Hematopoietic multipotent progenitor cell (in vitro differentiated cells): ENCODE data around the gene DNAJC5. TPM values are rescaled to one million over a fixed set of nuclear protein-coding genes. Genes with fewer than 3 reads are reported as not detected.
A peak's percentile ranks its signal among the peaks of the same experiment; 100 is the strongest.
"Not testable (repeated sequence)": the region's sequence is repeated elsewhere in the genome, so short reads cannot be mapped to it uniquely, and the experiment has no call there.

Source experiments
- DNase-seq, 3 donors: peaks; one replicate each; pipeline ENCODE4 v3.0.0-alpha.2; 2011 to 2015; ENCODE audit warnings: low read depth in 2 of 3, low spot score in 2 of 3
- total RNA-seq: library from RNA; depleted of rRNA; stranded (reverse); fragments of >200 nt; gene quantifications from one replicate; pipeline ENCODE4 v1.2.3, GENCODE V29; 2012

The DNAJC5 gene
- total RNA-seq, 1 donor = 38.5 TPM

DNA sequence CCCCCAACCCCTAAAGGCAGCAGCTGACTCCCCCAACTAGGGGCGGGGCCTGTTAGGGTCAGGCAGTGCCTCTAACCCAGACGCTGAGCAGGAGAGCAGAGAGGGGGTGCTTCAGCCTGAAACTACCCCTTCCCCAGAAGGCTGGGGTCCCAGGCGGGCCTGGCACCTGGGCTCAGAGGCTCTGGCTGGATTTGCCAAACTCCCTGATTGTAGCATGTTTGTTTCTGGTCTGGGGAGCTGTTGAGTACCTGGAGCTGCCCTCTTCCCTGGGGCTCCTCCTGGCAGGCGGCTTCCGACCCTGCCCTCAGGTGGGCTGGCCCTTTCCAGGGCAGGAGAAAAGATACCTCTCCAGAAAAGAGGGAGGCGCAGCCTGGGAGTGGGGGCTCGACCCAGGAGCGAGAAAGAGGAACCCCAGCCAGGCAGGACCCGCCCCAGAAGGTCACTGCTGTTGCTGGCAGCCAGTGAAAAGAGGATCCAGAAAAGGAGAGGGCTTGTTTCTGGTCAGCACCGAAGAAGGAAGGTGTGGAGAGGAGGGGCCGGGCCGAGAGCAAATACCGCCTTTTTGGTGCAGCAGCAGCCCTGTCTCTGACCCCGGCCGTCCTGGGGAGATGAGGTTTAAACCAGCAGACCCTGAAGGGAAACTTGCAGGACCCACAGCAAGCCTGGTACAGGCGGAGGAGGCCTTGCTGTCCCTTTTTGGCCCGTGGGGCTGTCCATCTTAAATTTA, 34.4 kb upstream of the DNAJC5 start:
- DNase-seq = no peak

- no peak for DNase-seq
Measured at GRCh38 chr20:63861365-63861934, 33.5 kb upstream of the DNAJC5 start, which contains the start of gene ABHD16B. ABHD16B (plus strand) TSS chr20:63861498; CDS start chr20:63861541, 43 bp downstream.

GRCh38 chr20:63861981-63862901, 32.7 kb upstream of the DNAJC5 start:
- no peak for DNase-seq

DNA sequence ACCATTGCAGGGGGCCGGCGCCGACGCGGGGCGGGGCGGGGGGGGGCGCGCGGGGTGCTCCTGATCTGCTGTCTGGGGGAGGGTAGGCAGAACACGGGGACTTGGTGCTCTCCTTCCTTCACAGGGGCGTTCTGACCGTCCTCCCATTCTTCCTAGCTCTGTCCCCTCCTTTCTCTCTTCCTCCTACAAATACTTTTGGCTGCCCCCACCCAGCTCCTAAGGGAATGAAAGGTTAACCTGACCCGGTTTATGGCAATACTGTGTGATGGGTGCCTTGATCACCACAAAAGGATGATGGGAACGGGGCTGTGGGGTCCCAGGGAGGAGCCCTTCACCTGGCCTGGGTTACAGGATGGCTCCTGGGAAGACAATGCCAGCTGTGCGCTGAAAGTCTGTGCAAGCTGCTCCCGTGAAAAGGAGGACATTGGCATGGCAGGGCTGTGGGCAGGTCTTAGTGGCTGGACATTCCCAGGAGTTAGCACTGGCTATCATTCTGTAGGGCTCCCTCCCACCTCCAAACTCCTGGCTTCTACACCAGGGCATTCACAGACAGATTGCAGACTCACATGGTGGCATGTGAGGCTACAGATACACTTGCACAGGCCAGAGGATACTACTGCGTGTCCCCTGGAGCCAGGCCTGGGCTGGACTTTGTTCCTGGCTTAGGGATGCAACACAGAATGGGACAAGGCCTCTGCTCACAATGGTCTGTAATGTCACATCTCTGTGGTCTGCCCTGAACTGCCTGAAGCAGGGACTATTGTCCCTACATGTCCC, 31.7 kb upstream of the DNAJC5 start:
- DNase-seq = no peak

- DNase-seq = peak; percentile 59 to 93 (median 92)
Measured at GRCh38 chr20:63863798-63864544, 31.0 kb upstream of the DNAJC5 start.

GRCh38 chr20:63864545-63864977, 30.4 kb upstream of the DNAJC5 start:
- DNase-seq = no peak

GRCh38 chr20:63864978-63865640, 29.8 kb upstream of the DNAJC5 start, which contains the start of gene TPD52L2:
TPD52L2 (plus strand) TSS chr20:63865270; CDS start chr20:63865366, 96 bp downstream.
- peak; percentile 87 to 98 (median 98) for DNase-seq

DNA sequence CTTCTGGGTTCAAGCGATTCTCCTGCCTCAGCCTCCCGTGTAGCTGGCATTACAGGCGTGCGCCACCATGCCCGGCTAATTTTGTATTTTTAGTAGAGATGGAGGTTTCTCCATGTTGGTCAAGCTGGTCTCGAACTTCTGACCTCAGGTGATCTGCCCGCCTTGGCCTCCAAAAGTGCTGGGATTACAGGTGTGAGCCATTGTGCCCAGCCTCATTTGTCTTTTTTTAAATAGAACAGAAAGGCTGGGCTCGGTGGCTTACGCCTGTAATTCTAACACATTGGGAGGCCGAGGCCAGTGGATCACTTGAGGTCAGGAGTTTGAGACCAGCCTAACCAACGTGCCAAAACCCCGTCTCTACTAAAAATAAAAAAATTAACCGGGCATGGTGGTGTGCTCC, 27.9 kb upstream of the DNAJC5 start:
- not testable (repeated sequence) for DNase-seq

DNA sequence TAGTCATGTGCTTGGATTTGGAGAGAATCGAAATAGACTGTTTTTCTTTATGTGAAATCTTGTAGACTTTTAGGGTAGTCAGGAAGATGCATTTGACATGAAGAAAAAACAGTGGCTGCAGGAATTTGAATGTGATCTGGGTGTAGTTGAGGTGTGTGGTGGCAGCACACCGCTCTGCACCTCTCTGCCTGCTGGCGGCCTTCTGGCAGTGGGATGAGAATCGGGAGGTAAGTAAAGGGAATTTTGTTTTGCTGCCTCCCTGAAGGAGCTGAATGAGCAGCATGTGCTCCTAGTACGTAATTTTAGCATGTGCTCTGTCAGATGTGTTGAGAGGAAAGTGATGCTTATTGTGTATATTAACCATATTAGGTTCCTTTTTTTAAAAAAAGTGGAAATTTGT, 26.7 kb upstream of the DNAJC5 start:
- DNase-seq = no peak

GRCh38 chr20:63873477-63873971, 21.4 kb upstream of the DNAJC5 start:
- peak in 2 of 3 donors; percentile 59 to 67 for DNase-seq

DNA sequence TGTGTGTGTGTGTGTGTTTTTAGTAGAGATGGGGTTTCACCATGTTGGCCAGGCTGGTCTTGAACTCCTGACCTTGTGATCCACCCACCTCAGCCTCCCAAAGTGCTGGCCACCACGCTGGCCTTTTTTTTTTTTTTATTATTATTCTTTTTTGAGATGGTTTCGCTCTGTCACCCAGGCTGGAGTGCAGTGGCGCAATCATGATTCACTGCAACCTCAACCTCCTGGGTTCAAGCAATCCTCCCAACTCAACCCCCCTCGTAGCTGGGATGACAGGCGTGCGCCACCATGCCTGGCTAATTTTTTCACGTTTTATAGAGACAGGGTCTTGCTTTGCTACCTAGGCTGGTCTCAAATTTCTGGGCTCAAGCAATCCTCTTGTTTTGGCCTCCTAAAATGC, 20.7 kb upstream of the DNAJC5 start:
- not testable (repeated sequence) for DNase-seq

DNA sequence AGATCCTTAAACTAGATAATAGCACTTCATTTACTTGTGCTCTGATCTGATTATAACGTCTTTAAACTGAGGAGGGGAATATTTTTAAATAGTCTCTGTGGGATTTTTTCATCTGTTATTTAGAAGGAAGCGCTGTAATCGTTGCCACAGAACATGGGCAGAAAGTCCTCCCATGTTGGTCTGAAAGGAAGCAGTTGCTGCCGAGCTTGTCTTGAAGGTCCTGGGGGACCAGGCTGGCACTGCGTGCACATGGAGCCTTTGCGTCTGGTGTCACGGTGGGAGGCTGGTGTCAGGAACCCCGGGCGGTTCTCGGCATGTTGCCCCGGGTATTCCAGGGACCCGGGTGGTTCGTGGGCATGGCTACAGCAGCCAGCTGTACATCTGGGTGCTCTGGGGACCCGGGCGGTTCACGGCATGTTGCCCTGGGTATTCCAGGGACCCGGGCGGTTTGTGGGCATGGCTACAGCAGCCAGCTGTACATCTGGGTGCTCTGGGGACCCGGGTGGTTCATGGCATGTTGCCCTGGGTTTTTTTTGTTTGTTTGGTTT, 18.4 kb upstream of the DNAJC5 start:
- DNase-seq = no peak

DNA sequence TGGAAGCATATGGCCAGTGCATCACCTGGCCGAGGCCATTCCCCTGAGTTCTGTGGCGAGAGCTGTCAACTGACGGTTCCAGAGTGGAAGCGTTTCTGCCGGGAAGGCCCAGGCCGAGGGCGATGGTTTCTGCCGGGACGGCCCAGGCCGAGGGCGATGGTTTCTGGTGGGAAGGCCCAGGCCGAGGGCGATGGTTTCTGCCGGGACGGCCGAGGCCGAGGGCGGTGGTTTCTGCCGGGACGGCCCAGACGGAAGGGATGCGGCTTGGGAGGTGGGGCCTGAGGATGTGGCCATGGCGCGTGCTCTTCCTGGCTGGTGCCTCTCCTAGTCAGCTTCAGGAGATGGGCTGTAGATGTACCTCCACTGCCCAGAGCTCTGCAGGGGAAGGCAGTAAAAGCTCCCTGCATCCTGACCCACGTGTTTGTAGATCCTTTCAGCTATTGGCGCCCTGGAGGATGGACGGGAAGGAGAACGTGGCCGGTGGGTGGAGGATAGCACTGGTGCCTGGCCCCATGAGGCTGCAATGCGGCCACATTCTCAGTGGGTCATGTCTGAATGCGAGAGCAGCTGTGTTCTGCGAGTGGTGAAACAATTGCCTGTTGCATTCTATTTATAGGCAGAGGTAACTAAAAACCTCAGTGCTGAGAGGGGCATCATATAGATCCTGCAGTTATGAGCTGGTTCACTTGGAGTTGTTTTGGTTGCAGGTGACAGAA, 17.0 kb upstream of the DNAJC5 start:
- DNase-seq = no peak

DNA sequence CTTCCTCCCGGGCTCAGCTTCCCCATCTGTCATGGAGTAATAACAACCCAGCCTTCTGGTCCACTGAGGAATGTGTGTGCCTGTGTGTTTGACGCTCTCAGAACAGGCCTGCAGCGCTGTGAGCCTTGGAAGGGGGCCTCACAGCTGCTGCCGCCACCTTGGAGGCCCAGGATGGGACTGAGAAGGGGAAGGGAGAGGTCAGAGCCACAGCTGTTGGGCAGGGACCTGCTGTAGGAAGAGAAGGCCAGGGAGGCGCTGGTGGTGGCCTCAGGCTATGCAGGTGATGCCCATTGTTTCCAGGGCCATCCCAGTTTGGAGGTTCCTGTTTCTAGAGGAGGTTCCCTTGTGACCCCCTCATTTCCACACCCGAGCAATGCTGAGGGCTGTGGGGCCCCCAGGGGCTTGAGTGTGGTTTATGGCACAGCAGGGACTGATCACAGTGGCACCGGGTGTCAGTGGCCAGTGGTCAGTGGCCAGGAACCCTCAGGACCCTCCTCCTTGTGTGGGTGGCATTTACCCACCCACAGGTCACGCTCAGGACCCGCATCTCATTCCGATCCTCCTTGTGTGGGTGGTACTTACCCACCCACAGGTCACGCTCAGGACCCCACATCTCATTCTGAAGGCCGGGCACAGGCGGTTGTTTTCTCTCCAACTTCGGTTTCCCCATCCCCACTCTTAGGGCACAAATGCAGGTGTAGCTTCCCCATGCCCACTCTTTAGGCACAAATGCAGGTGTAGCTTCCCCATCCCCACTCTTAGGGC, 15.8 kb upstream of the DNAJC5 start:
- no peak for DNase-seq

- DNase-seq = not testable (repeated sequence)
Measured at GRCh38 chr20:63880901-63881300, 14.0 kb upstream of the DNAJC5 start.

- DNase-seq = no peak
Measured at GRCh38 chr20:63881451-63882226, 13.3 kb upstream of the DNAJC5 start.
